SK-MEL-5 (cell line): ENCODE data around the gene RUSC2. TPM values are rescaled to one million over a fixed set of nuclear protein-coding genes. Genes with fewer than 3 reads are reported as not detected.
"Not testable (repeated sequence)": the region's sequence is repeated elsewhere in the genome, so short reads cannot be mapped to it uniquely, and the experiment has no call there.

Source experiments
- DNase-seq: peaks from one replicate; pipeline ENCODE4 v3.0.0-alpha.2; 2016; ENCODE audit warnings: low read depth, low spot score
- in situ Hi-C: cut with HindIII; loops from 2 replicates; pipeline ENCODE4 v1.10.0; 2016; ENCODE audit warnings: low sequenced_read_pairs, high pct_unique_total_duplicates, low pct_unique_long_range_greater_than_20kb
- total RNA-seq: library from RNA; depleted of rRNA; stranded (reverse); fragments of >200 nt; shearing (Covaris generic); gene quantifications from 2 replicates; pipeline ENCODE4 v1.2.3, GENCODE V29; 2014

RUSC2 gene
- total RNA-seq, 1 experiment from 2014 or later, result 4.4 TPM

- no peak for DNase-seq
- in situ Hi-C loops, result no loop called here
These were observed 28.4 kb downstream of the RUSC2 start for GRCh38 chr9:35518225-35518821.

GRCh38 chr9:35518981-35519679 is 29.2 kb downstream of the RUSC2 start:
- no peak for DNase-seq
- in situ Hi-C loops, result no loop called here

GRCh38 chr9:35519692-35520363 is 29.9 kb downstream of the RUSC2 start:
- no peak for DNase-seq
- in situ Hi-C loops, result no loop called here

GRCh38 chr9:35520364-35520710 is 30.4 kb downstream of the RUSC2 start:
- no peak for DNase-seq
- in situ Hi-C loops, result no loop called here

GRCh38 chr9:35521708-35522107 is 31.8 kb downstream of the RUSC2 start:
- DNase-seq, result no peak
- in situ Hi-C loops, result no loop called here

GRCh38 chr9:35522187-35522586 is 32.3 kb downstream of the RUSC2 start:
- in situ Hi-C loops, result no loop called here
- no peak for DNase-seq

GRCh38 chr9:35522700-35523099 is 32.8 kb downstream of the RUSC2 start:
- in situ Hi-C loops, result no loop called here
- DNase-seq, result no peak

- DNase-seq, in situ Hi-C loops: not testable (repeated sequence)
These were observed 33.6 kb downstream of the RUSC2 start for GRCh38 chr9:35523556-35523955.

- DNase-seq, result no peak
- in situ Hi-C loops, result no loop called here
These were observed 36.3 kb downstream of the RUSC2 start for GRCh38 chr9:35526087-35526801.

GRCh38 chr9:35529161-35529823 is 39.4 kb downstream of the RUSC2 start:
- no peak for DNase-seq
- in situ Hi-C loops, result no loop called here

GRCh38 chr9:35533398-35533797 is 43.5 kb downstream of the RUSC2 start:
- in situ Hi-C loops, result no loop called here
- no peak for DNase-seq

GRCh38 chr9:35534921-35535320 is 45.0 kb downstream of the RUSC2 start:
- DNase-seq, in situ Hi-C loops: not testable (repeated sequence)

- DNase-seq, result no peak
- in situ Hi-C loops, result no loop called here
These were observed 48.0 kb downstream of the RUSC2 start for GRCh38 chr9:35537913-35538312.

- in situ Hi-C loops, result no loop called here
- DNase-seq, result no peak
These were observed 48.7 kb downstream of the RUSC2 start for GRCh38 chr9:35538361-35539234.
